Stimulated activated naive CD8-positive, alpha-beta T cell treated with anti-CD3 and anti-CD28 coated beads, Interleukin-15, Interleukin-2, amounts not matched to agents 100 U/mL and 50 U/mL, for 24 hours (primary cell): ENCODE data around the gene GRIK3.

Experiments
- ATAC-seq: fragments of 150-1000 bp; cut with Tn5 transposase; one replicate; pipeline ENCODE4 v1.10.0; 2021
- DNase-seq: peaks from one replicate; pipeline ENCODE4 v3.0.0; 2021

GRIK3 gene

GRCh38 chr1:37043101-37043500 is 8.8 kb upstream of the GRIK3 start:
- no peak for DNase-seq
- ATAC-seq = no peak

DNA sequence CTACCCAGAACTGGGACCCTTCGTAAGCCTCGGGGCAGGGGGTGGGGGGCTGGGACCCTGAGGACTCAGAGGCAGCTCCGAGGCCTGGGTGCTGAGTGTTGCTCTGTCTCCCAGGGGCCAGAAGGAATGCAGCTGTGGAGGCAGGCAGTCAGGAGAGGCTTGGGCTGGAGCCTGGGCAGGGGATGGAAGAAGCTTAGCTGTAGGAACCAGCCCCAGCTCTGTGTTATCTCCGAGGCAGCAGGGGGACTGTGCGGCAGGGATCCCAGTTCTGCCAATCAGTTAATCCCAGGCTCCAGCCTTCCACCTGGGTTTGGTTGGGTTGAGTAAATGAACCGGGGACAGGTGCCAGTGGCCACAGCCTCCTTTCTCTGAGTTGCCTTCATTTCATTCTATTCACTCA is 8.2 kb upstream of the GRIK3 start:
- no peak for ATAC-seq

GRCh38 chr1:37041483-37041882 is 7.2 kb upstream of the GRIK3 start:
- ATAC-seq (no peak), DNase-seq (no peak)

More for the DNA sequence above, 8.2 kb upstream of the GRIK3 start:
- DNase-seq = no peak

- no peak for ATAC-seq
- DNase-seq = no peak
Observed at GRCh38 chr1:37040773-37041172, 6.5 kb upstream of the GRIK3 start.

- DNase-seq = no peak
- no peak for ATAC-seq
Observed at GRCh38 chr1:37040261-37040660, 5.9 kb upstream of the GRIK3 start.

DNA sequence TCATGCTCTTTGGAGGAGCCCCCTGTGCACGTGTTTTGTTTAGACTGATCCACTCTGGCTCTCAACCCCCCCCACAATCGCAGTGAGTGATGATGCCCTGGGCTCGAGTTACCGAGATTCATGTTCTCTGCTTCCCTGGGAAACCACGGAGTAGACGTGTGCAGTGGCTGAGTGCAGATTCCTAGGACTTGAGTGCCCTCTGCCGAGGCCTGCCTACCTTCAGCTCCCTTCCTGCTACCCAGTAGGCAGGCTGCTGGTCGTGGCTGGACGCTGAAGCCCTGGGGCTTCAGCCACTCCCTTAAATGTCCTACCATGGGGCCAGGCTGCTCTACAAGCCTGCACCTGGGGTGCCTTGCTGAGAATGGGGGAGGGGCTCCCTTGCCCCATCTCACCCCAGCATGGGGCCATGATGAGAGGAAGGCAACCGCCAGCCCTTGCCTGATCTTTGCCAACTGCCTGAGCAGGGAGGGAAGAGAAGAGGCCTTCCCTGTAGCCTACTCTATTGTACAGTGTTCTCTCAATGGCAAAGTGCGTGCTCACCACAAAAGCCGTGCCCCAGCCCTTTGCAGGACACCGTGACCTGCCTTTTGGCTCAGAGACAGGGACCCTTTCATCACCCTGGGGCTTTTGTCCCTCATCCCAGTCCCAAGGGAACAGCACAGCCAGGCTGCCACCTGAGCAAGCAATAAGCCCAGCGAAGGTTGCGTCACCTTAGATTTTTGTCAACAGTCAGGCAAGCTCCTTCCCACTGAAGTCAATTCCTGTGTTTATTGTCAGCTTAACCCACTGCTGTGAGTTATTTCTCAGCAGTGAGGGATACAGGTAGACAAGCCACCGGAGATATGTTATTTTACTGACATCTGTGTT is 4.1 kb upstream of the GRIK3 start:
- DNase-seq = no peak
- no peak for ATAC-seq

- no peak for ATAC-seq
Observed at GRCh38 chr1:37037690-37038089, 3.4 kb upstream of the GRIK3 start.

GRCh38 chr1:37036667-37037053 is 2.3 kb upstream of the GRIK3 start:
- DNase-seq (no peak), ATAC-seq (no peak)

More at GRCh38 chr1:37037690-37038089, 3.4 kb upstream of the GRIK3 start:
- DNase-seq = no peak

GRCh38 chr1:37035796-37036666 is 1.7 kb upstream of the GRIK3 start:
- no peak for ATAC-seq
- peak; percentile 25 for DNase-seq

- ATAC-seq = no peak
- no peak for DNase-seq
Observed at GRCh38 chr1:37035014-37035691, 838 bp upstream of the GRIK3 start.

- ATAC-seq (no peak), DNase-seq (no peak)
Observed at GRCh38 chr1:37033355-37034101, 787 bp downstream of the GRIK3 start.

DNA sequence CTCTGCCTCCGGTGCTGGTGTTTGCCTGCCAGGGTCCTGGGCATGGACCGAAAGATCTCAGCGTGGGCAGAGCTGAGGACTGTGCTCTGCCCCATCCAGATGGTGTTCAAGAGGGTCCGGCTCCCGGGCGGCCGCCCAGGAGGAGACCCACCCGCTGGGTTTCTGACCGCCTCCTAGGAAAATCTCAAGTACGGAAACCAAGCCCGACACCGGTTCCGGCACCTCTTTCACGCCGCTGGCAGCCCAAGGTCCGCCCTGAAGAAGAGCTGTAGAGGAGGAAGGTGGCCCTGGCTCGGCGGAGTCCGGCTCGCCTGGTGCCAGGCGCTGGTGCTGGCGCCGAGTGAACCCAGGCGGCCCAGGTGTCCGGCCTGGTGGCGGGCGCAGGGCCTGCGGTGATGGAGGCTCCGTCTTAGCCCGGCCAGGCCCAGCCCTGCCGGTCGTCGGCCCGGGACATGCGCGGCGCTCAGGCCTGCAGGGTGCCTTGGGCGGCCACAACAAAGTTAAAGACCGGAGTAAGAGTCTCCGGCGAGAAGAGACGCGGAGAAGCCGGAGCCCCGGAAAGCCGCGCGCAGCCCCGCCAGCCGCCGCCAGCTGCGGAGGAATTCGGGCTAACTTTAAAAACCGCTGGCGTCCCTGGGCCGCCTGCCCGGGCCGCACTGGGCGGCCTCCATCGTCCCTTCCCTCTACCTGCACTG is 1.5 kb downstream of the GRIK3 start:
- no peak for DNase-seq
- no peak for ATAC-seq

GRCh38 chr1:37031871-37032270 is 2.4 kb downstream of the GRIK3 start:
- DNase-seq = no peak
- no peak for ATAC-seq

DNA sequence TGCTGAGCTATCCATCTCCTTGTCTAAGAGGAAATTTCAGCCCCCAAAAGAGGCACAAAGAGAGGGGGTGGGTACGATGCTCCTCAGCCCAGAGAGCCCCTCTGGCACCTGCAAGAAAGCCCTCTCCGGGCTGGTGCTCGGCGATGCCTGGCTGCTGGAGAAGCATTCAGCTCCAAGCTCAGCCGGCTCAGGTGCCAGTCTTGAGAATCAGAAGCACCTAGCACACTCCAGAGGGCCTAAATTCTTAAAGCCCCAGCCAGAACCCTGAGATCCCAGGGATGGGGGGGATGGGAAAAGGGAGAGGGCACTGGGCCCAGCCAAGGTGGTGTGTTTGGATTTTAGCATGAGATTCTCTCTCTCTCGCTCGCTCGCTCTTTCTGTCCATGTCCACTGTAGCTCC is 2.9 kb downstream of the GRIK3 start:
- DNase-seq = no peak
- no peak for ATAC-seq

DNA sequence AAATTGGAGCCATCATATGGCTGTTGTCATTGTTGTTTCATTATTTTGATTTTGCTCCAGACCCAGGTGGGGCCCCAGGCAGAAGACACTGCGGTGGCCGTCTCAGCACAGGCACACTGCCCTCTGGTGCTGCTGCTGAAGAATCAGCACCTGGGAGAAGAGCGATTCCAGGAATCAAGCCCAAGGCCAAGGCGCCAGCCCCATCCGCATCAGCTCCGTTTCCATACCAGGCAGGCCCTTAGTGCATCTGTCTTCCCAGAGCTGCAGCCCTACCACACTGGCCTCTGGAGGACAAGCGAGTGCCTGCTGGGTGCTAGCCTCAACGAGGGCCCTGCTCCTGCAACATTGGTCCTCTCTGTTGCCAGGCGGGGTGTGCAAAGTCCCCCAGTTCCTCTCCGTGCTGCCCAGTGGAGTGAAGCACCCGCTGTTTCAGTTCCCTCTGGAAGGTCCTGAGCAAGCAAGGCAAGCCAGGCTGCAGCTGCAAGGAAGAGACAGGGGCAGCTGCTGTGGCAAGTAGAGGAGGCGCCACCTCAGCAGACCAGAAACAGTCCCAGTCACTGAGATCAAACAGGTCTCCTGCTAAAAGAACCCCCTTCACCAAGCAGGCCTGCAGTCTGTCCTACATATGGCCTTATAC is 5.2 kb downstream of the GRIK3 start:
- DNase-seq (no peak), ATAC-seq (no peak)

DNA sequence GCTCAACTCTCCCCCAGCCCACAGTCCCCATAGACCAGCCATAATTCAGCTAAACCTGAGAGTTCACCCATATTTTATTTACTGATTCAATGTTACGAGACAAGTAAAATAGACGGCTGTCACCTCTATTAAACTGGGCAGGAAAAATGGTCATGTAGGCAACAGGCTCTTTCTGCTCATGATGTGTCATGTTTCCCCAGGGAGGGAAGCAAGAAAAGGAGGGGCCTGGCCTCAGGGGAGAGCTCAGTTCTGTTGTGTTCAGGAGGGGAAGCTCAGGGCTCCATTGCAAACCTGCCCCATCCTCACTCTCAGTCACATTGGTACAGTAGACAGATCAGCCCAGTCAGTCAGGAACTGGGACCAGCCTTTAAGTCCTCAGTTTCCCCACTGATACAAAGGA is 12.8 kb downstream of the GRIK3 start:
- ATAC-seq = no peak

DNA sequence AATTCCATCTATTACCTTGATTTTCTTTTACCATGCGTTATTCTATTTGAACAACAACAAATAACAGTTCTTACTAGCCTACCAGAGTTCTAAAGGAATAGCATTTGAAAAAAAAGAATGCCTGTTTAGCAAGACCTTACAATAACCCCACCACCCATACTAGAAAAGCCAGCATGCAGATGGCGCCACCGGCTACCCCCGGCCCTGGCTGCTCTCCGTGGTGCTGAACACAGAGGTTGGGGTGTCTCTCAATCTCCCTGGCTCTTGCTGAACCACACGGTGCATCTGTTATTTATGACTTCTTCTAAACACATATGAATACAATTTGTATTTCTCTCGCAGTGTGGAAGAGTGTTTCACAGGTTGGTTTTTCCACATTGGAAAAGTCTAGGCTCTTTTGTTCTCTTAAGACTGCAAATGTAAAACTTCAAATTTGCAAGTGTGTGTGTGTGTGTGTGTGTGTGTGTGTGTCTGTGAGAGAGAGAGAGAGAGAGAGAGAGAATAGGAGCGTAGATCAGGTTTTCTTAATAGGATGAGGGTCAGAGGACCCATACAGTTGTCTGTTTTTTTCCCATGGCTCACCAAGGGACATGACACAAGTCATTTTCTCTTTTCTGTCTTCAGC is 13.6 kb downstream of the GRIK3 start:
- DNase-seq = no peak
- no peak for ATAC-seq

More for the DNA sequence above, 12.8 kb downstream of the GRIK3 start:
- no peak for DNase-seq

- ATAC-seq (no peak), DNase-seq (no peak)
Observed at GRCh38 chr1:37018510-37018909, 15.8 kb downstream of the GRIK3 start.

DNA sequence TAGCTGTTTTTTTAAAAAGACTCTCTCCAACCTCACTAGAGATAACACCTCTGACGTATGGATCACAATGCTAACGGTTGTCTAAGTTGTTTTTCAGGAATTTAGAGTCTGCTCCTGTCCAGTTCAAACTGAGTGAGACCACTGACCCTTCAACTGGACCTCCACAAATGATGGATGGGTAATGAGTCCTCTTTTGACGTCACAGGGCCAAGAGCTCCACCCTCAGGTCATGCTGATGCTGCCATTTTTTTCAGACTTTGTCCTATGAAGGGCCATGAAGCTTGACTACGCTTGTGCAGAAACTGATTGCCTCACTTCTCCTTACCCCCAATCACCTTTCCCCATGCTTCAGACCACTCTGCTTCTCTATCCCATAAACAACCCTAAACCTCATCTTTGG is 16.6 kb downstream of the GRIK3 start:
- ATAC-seq (no peak), DNase-seq (no peak)

DNA sequence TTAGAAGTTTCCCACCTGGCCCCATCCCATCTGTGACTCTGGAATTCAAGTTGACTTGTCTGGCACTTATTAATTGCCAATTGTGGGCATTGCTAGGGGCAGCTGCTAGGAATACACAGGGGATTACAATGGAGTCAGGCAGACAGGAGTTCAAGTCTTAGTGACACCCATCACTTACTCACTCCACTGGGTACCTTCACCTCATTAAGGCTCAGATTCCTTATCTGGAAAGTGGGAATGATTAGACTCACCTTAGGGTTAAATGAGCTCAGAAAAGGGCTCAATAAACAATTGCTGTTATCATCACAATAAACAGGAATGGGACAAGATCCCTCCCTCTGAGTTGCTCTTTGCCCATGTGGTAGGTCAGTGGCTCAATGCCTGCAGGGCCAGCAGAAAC is 18.2 kb downstream of the GRIK3 start:
- no peak for ATAC-seq
- no peak for DNase-seq
